HG03571 (cell line): ENCODE results near the gene GRID1.
"Not testable (repeated sequence)": the region's sequence is repeated elsewhere in the genome, so short reads cannot be mapped to it uniquely, and the experiment has no call there.

ENCODE experiments used
- ATAC-seq: cut with Tn5 transposase; IDR thresholded peaks from one replicate; pipeline ENCODE4 v1.9.1; 2021; ENCODE audit not compliant: unreplicated experiment

Gene GRID1

DNA sequence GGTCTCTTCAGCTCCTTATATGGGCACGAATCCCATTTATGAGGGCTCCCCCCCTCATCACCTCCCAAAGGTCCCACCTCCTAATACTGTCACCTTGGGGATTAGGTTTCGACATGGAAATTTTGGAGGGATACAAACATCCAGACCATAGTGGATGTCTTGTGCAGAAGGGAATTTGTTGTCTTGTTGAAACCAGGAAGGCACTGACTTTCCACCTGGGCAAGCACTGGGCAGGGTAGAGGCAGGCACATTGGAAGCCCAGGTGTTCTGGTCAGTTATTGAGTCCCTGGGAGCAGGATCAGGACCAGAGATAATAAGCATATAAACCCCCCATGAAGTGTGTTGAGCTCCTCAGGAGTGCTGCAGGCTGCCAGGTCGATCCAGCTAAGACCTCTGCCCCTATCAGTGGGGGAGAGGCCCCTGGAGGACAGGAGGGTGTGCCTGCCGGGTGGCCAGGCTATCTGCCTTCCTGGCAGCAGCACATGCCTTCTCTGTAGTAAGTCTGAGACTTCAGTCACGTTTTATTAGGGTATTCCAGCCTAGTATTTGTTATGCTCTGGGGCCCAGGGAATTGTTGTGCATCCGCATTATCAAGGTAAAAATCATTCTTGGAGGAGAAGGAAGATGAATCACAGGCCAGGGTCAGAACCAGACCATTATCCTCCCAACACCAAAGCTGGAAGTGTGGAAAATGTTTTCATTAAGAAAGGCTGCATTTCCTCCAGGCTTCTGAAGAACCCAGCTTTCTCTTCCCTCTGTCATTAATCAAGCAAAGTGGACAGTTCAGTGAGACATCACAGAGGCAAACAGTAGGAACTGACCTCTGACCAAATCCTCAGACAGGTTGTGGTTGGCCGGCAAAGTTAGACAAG, 503.1 kb downstream of the GRID1 start:
- no peak for ATAC-seq

DNA sequence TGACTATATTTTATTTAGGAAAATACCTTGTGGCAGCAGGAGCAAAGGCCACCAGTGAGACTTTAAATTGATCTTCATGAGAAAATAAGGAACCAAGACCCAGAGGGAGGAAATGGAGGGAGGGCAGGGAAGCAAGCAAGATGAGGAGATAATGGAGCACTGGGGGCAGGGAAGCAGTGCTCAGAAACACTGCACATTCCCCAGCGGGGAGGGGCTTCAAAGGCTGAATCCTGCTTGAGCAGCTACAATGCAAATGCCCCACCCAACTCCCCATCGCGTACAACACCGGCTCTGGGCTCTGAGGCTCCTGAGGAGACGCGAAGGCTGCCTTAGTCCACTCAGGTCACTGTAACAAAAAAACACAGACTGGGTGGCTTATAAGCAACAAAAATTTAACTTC, 503.8 kb downstream of the GRID1 start:
- no peak for ATAC-seq

DNA sequence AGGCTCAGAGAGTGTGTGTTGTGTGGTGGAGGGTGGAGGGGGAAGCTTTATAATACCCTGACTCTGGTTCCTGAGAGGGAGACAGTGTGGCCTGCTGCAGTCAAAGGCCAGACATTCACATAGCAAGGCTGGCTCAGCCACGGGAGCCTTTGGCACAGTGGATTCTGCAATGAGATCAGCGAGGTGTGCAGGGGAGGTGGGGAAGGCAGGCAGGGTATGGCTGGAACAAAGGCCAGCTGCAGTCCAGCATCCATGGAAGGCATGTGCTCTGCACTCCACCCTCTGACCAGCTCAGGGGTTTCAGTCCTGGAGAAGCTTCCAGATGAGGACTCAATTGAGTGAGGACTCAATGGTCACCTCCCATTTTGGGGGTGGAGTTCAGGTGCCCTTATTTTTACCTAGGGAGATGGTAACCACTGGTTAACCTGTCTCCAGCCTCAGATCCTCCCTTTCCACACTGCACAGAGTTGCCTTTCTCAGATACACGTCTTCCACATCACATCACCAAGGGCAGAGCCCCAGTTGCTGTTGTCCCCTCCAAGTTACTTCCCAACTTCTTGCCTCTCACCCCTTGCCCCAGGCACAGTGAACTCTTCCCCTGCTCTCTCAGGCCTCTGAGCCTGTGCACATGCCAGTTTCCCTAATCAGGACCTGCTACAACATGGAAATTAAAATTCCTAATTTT, 504.9 kb downstream of the GRID1 start:
- no peak for ATAC-seq

DNA sequence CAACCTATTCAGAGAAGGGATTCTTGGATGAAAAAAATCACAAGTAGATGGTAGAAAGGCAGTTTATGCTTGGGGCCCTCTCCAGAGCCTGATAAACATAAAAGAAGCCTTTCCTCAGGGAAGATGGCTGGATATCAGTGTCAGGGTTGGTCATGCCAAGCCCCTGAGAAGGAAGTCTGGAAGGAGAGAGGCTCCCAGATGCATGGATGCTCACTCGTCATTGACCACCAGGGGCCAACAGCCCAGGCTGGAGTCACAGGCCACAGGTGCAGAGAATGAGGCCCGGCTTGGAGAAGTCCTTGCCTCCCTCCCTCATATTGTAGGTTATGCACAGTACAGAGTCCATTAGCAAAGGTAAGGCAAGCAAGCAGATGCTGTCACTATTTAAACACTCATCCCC, 506.7 kb downstream of the GRID1 start:
- ATAC-seq = no peak

DNA sequence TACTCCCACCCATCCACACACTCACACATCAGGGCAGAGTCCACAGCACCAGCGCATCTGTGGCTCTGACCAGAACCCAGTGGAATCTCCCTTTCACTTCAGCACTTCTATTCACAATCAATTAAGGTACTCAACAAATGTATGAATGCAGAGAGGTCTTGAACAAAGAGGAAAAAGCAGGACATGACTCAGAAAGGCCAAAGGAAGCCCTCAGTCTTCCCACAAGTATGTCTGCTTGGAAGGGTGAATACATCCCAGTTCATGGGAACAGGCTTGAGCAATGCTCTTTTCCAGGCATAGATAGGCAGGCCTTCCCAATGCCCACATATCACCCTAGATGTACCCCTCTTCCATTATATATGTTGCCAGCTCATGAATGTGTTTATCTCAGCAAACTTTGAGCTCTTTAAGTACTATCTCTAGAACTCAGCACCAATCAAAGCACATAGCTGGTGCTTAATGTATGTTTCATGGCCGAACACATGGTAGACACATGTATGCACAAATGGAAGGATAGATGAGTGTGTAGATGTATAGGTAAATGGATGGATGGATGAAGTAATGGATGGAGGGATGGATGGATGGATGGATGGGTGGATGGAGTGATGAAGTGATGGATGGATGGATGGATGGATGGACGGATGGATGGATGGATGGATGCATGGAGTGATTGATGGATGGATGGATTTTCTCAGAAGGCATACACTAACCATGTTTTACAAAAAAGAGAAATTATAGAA, 507.6 kb downstream of the GRID1 start:
- no peak for ATAC-seq

DNA sequence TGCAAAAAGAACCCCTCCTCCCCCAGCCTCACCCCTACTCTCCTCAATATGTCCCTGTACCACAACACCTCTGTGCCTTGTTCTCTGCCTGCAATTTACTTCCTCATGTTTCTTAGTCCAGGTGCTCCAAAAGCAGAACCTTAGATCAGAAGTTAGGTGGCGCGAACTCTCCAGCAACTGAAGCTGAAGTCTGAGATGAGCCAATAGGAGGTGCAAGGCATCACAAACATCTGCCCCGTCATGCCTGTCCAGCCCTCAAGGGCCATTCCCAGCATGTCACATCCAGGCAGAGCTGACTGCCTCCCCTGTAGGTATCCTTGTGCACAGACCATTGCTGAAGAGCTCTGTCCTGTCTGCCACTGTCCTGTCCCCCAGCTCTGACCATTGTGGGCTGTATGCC, 508.8 kb downstream of the GRID1 start:
- no peak for ATAC-seq

DNA sequence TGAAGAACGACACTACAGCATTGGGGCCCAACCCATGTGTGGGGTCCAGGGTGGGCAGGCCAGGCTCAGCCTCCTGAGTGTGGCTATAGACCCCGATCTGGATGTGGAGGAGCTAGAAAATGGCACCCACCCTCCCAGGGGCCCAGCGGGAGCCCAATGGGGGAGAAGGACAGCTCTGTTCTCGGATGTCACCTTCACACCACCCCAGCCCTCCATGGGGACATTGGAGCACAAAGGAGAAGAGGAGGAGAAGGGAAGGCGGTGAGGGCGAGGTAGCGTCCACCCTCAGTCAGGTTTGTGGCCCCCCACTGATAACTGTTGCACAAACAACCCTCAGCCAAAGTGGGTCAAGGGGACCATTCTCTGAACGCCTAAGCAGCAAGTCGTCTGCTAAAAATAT, 509.3 kb downstream of the GRID1 start:
- no peak for ATAC-seq

DNA sequence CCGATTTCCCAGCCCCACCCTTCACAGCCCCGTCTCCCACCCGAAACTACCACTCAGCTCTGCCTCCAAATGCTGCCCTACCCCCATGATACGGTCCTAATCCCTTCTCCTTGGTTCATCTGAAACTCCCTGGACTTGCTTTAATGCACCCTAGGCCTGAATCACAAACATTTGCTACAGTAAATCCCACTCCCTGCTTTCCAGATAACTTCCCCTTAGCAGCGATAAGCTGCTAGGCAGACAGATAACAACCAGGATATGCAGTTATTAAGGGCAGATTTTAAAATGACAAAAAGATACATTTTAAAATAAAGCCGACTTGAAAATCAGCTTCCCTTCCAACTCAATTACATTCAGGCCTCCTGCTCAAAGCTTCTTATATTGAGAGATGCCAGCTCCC, 514.7 kb downstream of the GRID1 start:
- no peak for ATAC-seq

DNA sequence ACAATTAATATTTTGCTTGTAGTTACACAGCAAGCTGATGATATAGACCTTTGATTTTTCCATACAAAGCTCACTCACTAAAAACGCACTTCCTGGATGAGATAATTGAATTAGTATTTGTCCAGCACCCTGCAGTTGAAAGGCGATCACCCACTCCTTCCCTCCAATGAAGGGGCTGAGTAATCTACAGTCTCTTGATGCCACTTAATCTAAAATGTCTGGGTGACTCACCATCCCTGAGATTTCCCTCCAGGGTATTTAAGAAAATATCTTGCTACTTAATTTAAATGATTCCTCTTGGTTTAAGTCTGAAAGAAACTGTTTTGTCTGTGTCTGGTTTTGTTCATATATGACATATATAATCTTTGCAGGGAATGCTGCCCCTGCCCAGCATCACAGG, 515.3 kb downstream of the GRID1 start:
- ATAC-seq = no peak

DNA sequence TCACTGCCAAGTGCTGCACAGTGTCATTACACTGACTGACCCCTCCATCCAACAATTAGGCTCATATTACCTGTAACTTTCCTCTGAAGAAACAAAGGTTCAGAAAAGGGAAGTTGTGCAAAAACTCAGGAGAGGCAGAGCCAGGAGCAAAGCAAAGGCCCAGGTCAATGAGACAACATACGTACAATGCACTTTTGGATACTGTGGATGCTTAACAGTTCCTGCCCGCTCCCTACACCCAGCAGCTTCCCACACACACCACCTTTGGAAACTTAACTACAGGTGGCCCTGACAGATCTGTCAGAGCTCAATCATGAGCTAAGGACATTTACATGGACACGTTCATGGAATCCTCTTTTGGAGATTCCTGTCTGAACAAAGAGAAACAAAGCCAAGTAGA, 515.9 kb downstream of the GRID1 start:
- no peak for ATAC-seq

DNA sequence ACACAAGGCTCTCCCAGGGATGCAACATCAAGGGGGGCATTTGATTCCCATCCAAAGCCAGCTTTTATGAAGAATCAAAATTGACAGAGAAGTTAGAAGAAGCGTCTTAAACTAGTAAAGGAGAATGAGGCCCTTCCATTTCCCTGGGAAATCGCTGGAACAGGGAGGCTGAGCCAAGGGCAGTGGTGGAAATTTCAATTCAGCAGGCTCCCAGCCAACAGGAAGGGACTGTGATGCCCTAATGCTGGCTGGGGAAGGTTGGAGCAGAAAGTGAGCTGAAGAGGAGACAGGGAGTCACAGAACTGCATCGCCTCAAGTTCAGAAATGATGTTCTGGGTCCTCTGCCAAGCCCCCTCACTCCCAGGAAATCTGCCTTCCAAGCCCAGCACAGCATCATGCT, 517.3 kb downstream of the GRID1 start:
- ATAC-seq = no peak

DNA sequence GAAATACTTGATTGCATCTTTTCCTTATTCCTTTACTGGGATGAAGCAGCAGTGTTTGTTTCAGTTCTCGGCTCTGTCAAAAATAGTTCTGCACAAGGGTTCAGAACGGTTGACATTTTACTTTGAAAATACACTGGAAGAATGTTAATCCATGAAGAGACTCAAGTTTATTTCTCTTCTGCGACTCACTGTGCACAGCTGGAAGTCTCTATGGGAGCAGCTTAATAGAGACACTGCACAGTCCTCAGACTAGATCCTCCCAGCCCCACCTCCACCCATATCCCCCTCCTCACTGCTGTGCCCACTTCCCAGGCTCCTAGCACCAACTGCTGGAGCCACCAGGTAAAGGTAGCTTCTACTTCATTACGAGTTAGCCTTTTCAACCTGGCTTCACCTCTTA, 517.8 kb downstream of the GRID1 start:
- no peak for ATAC-seq

DNA sequence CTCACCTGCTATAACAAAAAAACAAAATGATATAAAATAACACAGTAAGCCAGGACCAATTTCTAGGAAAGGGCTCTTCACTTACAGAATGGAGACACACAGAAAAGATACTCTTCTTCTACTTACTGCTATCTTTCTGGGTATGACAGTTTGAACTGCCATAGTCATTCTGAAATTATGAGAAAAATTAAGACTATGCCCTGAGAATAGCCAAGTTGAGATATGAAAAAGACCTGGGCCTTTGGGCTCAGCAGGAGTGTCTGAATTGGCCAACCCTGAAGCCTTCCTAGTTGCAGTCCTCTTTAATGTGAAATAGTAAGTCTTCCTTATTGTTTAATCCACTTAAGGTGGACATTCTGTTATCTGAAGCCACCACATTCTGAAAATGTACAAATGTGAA, 519.5 kb downstream of the GRID1 start:
- ATAC-seq = no peak

DNA sequence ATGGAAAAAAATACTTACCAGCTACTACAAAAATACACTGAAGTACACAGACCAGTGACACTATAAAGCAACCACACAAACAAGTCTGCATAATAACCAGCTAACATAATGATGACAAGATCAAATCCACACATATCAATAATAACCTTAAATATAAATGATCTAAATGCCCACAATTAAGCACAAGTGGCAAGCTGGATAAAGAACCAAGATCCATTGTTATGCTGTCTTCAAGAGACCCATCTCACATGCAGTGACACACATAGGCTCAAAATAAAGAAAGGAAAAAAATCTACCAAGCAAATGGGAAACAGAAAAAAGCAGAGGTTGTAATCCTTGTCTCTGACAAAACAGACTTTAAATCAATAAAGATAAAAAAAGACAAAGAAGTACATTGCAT, 527.9 kb downstream of the GRID1 start:
- ATAC-seq = not testable (repeated sequence)

DNA sequence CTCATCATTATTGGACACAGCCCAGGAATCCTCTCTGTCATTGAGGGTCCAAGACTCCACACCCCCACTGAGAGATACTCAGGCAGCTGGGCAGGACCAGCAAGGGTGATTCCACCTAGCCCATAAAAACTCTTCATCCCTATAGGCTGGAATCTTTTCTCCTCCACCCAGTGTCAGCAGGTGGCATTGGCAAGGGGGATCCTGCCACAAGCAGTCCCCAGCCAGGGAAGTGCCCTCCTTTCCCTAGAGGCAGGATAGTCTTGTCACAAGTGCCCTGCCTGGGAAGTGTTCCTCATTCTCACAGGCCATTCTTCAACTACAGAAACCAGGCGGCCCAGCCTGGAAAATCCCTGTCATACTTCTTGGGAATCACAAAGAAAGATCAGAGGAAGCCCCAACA, 533.6 kb downstream of the GRID1 start:
- ATAC-seq = no peak

DNA sequence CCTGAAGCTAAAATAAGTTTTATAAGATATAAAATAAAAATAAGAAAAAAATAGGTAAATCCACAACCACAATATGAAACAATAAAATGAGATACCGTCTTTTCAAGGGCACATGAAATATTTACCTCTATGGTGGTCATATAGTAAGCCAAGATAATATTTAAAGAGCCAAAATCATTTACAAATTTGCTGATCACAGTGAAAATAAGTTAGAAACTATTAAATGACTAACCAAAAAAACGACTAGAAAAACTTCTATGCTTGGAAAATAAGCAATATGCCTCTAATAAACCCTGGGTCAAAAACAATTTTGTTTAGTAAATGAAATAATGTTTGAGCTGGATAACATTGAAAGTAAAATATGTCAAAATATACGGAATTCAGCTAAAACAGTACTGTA, 535.2 kb downstream of the GRID1 start:
- ATAC-seq = no peak

DNA sequence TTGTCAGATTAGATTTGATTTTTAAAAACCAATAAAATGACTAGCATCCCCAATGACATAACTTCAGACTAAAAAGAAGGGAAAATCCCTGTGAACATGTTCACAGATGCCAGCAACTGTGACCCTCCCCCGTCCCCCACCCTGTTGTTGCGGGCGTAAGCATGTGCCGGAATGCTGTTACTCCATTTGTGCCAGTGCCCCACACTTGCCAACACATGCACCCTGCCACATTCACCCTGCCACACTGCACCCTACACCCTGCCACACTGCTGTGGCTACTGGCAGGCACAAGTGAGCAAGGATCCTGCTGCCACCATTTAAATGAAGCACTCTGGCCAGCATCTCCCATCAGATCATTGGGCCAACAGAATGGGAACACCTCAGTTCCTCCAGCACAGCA, 540.2 kb downstream of the GRID1 start:
- ATAC-seq = no peak

DNA sequence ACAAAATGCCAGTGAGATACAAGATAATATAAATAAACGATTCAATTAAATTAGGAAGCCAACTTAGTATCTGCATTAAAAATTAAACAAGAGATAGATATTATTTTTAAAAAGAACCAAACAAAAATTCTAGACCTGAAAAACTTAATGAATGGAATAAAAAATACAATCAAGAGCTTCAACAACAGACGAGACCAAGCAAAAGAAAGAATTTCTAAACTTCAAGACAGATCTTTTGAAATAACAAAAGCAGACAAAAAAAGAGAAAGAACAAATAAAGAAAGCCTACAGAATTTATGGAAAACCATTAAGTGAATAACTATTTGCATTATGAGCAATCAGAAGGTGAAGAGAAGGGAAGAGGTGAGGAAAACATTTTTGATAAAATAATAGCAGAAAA, 555.2 kb downstream of the GRID1 start:
- ATAC-seq = no peak

DNA sequence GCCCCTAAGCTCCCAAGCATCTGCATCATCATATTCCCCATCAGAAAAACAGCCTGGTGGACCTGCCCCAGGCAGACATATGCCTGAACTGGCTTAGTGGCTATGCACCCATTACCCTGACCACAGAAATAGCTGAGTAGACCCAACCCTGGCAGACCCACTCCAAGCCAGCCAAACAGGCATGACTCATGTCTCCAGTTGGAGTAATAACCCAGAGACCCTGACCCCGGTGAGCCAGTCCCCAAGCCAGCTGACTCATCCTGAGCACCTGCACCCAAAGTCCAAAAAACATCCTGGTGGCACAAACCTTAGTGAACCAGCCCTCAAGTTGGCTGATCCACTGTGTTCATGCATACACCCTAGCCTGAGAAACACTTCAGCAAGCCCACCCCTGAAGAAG, 555.9 kb downstream of the GRID1 start:
- ATAC-seq = no peak

DNA sequence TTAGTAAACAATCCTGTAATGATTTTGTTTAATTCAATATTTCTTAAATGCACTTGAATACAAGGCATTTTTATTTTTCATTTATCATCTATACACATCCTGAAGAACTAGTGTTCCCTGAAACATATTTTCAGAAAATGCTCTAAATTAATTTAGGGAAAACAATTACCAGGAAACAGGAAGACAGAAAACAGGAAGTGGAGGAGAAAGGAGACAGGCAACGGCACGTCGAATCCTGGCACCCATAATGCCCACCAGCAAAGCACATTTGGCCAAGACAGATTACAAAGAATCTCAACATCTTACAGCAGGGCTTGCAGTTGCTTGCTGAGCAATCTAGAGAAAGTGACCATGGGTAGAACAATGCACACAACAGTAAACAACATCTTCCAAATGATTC, 571.1 kb downstream of the GRID1 start:
- no peak for ATAC-seq

DNA sequence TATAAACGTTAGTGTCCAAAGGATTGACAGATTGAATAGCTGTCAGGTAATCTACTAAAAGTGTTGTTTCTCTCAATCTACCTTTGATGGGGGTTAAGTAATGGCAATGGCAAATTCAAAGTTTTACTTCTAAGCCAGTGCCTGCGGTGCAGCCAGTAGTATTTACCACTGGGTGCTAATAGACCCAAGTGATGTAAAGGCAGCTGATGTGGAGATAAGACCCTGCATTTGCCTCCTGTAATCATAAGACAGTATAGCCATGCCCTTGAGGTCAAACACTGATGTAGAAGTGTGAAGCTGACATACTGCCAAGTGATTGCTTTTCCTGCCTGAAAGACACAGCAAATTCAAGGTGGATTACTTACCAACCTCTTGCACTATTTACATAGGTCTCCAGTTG, 572.0 kb downstream of the GRID1 start:
- no peak for ATAC-seq

DNA sequence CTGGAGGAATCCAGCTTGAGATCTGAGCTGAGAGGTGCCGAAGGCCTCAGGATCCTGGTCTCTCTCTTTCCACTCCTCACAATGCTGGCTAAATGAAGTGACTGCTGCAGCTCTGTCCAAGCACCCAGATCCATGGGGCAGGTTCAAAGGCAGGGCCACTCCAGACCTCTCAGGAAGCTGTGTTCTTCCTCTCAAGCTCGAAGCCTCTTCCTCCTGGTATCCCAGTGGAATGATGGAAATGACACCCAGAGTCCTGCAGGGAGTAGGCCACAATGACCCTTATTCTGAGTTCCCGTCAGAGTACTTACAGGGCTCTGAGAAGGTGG, 574.1 kb downstream of the GRID1 start:
- ATAC-seq = no peak
